Measurements from ENCODE around the gene GALNT5. TPM values are rescaled to one million over a fixed set of nuclear protein-coding genes. Genes with fewer than 3 reads are reported as not detected.

GALNT5 gene
- total RNA-seq, 1 experiment from 2014 or later: not detected

GRCh38 chr2:157264099-157264498, 6.6 kb downstream of the GALNT5 start:
- Histone ChIP-seq H3K27me3 (replicated peaks; ENCODE audit: insufficient read depth, low read depth, low read length, poor library complexity) (no peaks in the 10 kb centered on the region), H3K27ac (ENCODE audit: low read depth, low read length, poor library complexity, severe bottlenecking) (no peak overlapping the region), H3K9me3 (ENCODE audit: low read depth, low read length, poor library complexity, severe bottlenecking) (no peaks in the 10 kb centered on the region), H3K4me1 (ENCODE audit: insufficient read depth, low read length, poor library complexity, severe bottlenecking) (no peaks in the 10 kb centered on the region), H3K4me3 (ENCODE audit: low read depth, low read length, poor library complexity, severe bottlenecking) (no peak overlapping the region), H3K36me3 (ENCODE audit: insufficient read depth, low read length, poor library complexity, severe bottlenecking) (no peaks in the 10 kb centered on the region)
- BruUV-seq (replicated peaks): no TSS peak
- TF ChIP-seq, protein P1, sequence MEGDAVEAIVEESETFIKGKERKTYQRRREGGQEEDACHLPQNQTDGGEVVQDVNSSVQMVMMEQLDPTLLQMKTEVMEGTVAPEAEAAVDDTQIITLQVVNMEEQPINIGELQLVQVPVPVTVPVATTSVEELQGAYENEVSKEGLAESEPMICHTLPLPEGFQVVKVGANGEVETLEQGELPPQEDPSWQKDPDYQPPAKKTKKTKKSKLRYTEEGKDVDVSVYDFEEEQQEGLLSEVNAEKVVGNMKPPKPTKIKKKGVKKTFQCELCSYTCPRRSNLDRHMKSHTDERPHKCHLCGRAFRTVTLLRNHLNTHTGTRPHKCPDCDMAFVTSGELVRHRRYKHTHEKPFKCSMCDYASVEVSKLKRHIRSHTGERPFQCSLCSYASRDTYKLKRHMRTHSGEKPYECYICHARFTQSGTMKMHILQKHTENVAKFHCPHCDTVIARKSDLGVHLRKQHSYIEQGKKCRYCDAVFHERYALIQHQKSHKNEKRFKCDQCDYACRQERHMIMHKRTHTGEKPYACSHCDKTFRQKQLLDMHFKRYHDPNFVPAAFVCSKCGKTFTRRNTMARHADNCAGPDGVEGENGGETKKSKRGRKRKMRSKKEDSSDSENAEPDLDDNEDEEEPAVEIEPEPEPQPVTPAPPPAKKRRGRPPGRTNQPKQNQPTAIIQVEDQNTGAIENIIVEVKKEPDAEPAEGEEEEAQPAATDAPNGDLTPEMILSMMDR (conservative IDR thresholded peaks at IDR 0.05; ENCODE audit: low read depth, low read length): no peak
- no peak for TF ChIP-seq EZH2 (IDR thresholded peaks at IDR 0.05; ENCODE audit: borderline replicate concordance, low read depth, low read length, poor library complexity, severe bottlenecking)
- CTCF ChIA-PET: no interaction called here
- POLR2A ChIA-PET (ENCODE audit: low non-redundant PET): no interaction called here
- intact Hi-C loops (cut with micrococcal nuclease; ENCODE audit: unreplicated experiment): no loop called here
- peak; percentile 15 for DNase-seq (ENCODE audit: low spot score)

DNA sequence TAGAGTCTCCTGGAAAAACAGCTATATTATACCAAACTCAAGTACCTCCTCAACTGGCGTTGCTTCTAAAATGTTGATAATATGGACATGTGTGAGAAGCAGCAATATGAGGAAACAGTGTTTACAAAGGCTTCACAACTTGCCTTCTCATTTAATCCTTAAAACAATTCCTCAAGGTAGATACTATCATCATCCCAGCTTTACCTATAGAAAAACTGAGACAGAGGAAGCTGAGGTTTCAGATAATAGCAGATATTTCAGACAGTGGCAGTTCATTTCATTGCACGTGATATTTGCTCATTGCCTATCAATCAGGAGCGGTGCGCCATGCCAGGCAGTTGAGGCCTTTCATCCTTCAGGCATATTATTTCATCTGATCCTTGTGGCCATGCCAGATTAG, 8.3 kb downstream of the GALNT5 start:
- H3K9me3 ChIP-seq (ENCODE audit: low read depth, low read length, poor library complexity, severe bottlenecking): no peaks in the 10 kb centered on the region
- no peak overlapping the region for H3K4me3 ChIP-seq (ENCODE audit: low read depth, low read length, poor library complexity, severe bottlenecking)
- DNase-seq (ENCODE audit: low spot score): no peak
- no peaks in the 10 kb centered on the region for H3K27me3 ChIP-seq (replicated peaks; ENCODE audit: insufficient read depth, low read depth, low read length, poor library complexity)
- POLR2A ChIA-PET (ENCODE audit: low non-redundant PET): no interaction called here
- TF ChIP-seq, protein P1 (conservative IDR thresholded peaks at IDR 0.05; ENCODE audit: low read depth, low read length): no peak
- TF ChIP-seq EZH2 (IDR thresholded peaks at IDR 0.05; ENCODE audit: borderline replicate concordance, low read depth, low read length, poor library complexity, severe bottlenecking): no peak
- intact Hi-C loops (cut with micrococcal nuclease; ENCODE audit: unreplicated experiment): no loop called here
- H3K4me1 ChIP-seq (ENCODE audit: insufficient read depth, low read length, poor library complexity, severe bottlenecking): no peaks in the 10 kb centered on the region
- BruUV-seq (replicated peaks): no TSS peak
- no peak overlapping the region for H3K27ac ChIP-seq (ENCODE audit: low read depth, low read length, poor library complexity, severe bottlenecking)
- no peaks in the 10 kb centered on the region for H3K36me3 ChIP-seq (ENCODE audit: insufficient read depth, low read length, poor library complexity, severe bottlenecking)
- CTCF ChIA-PET: no interaction called here

DNA sequence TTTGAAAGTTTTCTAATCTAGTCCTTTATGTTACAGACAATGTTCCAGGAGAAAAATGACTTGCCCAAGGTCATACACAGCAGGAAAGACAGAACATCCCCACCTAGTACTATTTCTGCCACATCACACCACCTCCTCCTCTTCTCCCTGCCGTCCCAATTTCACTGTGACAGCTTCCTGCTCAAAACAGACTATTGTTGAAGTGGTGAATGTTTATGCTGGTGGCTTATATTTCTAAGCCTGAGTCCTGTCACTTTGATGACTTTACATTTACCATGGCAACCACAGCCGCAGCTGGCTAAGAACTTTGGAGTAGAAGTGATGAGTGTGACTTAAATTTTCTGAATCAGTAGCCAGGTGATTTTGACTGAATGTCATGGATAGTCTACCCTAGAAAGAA, 10.0 kb downstream of the GALNT5 start:
- Histone ChIP-seq H3K4me3 (ENCODE audit: low read depth, low read length, poor library complexity, severe bottlenecking) (no peak overlapping the region), H3K4me1 (ENCODE audit: insufficient read depth, low read length, poor library complexity, severe bottlenecking) (no peaks in the 10 kb centered on the region), H3K9me3 (ENCODE audit: low read depth, low read length, poor library complexity, severe bottlenecking) (no peaks in the 10 kb centered on the region), H3K27me3 (replicated peaks; ENCODE audit: insufficient read depth, low read depth, low read length, poor library complexity) (no peaks in the 10 kb centered on the region), H3K36me3 (ENCODE audit: insufficient read depth, low read length, poor library complexity, severe bottlenecking) (no peaks in the 10 kb centered on the region), H3K27ac (ENCODE audit: low read depth, low read length, poor library complexity, severe bottlenecking) (no peak overlapping the region)
- CTCF ChIA-PET: no interaction called here
- BruUV-seq (replicated peaks): no TSS peak
- POLR2A ChIA-PET (ENCODE audit: low non-redundant PET): no interaction called here
- TF ChIP-seq, protein P1 (conservative IDR thresholded peaks at IDR 0.05; ENCODE audit: low read depth, low read length): no peak
- no peak for TF ChIP-seq EZH2 (IDR thresholded peaks at IDR 0.05; ENCODE audit: borderline replicate concordance, low read depth, low read length, poor library complexity, severe bottlenecking)
- DNase-seq (ENCODE audit: low spot score): no peak
- intact Hi-C loops (cut with micrococcal nuclease; ENCODE audit: unreplicated experiment): no loop called here

Data from A673 (cell line).